DND-41 (cell line): ENCODE measurements around the gene AKT1S1.

Experiments used
- ATAC-seq: fragments of 200-7000 bp; cut with Tn5 transposase; 3 replicates; pipeline ENCODE4 v1.9.1; 2021; ENCODE audit warnings: low read depth; ENCODE audit not compliant: insufficient read depth
- DNase-seq: peaks from one replicate; pipeline ENCODE4 v3.0.0-alpha.2; 2020
- H2AFZ ChIP-seq: 2 replicates; pipeline ENCODE4 v1.6.0; 2012; ENCODE audit warnings: low read depth, low read length
- H3K27ac ChIP-seq: 2 replicates; pipeline ENCODE4 v1.5.1; 2012; ENCODE audit warnings: low read length, inconsistent platforms
- H3K27me3 ChIP-seq: fragments of 200-600 bp; sonication (generic); 2 replicates; pipeline ENCODE4 v1.6.0; 2012; ENCODE audit warnings: low read length, mild to moderate bottlenecking, inconsistent platforms; ENCODE audit not compliant: insufficient read depth, poor library complexity
- H3K36me3 ChIP-seq: 2 replicates; pipeline ENCODE4 v1.5.1; 2012; ENCODE audit warnings: low read length, inconsistent platforms; ENCODE audit not compliant: insufficient read depth
- H3K4me1 ChIP-seq: 2 replicates; pipeline ENCODE4 v1.5.1; 2012; ENCODE audit warnings: mild to moderate bottlenecking, low read length; ENCODE audit not compliant: insufficient read depth
- H3K4me2 ChIP-seq: 2 replicates; pipeline ENCODE4 v1.6.0; 2012; ENCODE audit warnings: mild to moderate bottlenecking, moderate library complexity, low read length, inconsistent platforms; ENCODE audit not compliant: insufficient read depth
- H3K4me3 ChIP-seq, 2 experiments: fragments of 200-600 bp in 1 of 2; shearing (Covaris generic) in 1 of 2; 2 replicates each; pipeline ENCODE4 v1.5.1; 2012 to 2016; ENCODE audit warnings: inconsistent platforms in 2 of 2, low read length in 2 of 2, mild to moderate bottlenecking in 2 of 2, low read depth in 1 of 2, moderate library complexity in 1 of 2
- H3K79me2 ChIP-seq: 2 replicates; pipeline ENCODE4 v1.6.0; 2012; ENCODE audit warnings: low read length, inconsistent platforms; ENCODE audit not compliant: insufficient read depth
- H3K9ac ChIP-seq: 2 replicates; pipeline ENCODE4 v1.6.0; 2012; ENCODE audit warnings: low read depth, mild to moderate bottlenecking, inconsistent platforms, low read length, moderate library complexity
- H3K9me3 ChIP-seq: 2 replicates; pipeline ENCODE4 v1.5.1; 2012; ENCODE audit warnings: low read length, moderate library complexity, mild to moderate bottlenecking, inconsistent platforms; ENCODE audit not compliant: insufficient read depth, severe bottlenecking
- H4K20me1 ChIP-seq: 2 replicates; pipeline ENCODE4 v1.6.0; 2012; ENCODE audit warnings: low read length; ENCODE audit not compliant: insufficient read depth
- EZH2 ChIP-seq: IDR thresholded peaks from 3 replicates; pipeline ENCODE4 v1.6.1; 2012; ENCODE audit warnings: borderline replicate concordance, low read depth, mild to moderate bottlenecking, moderate library complexity, low read length, inconsistent platforms; ENCODE audit not compliant: severe bottlenecking
- TF ChIP-seq, protein P1 (sequence below): IDR thresholded peaks from 2 replicates; pipeline ENCODE4 v1.5.1; 2012; ENCODE audit warnings: borderline replicate concordance, low read length, moderate library complexity, mild to moderate bottlenecking; ENCODE audit not compliant: poor library complexity, severe bottlenecking; ENCODE audit errors: extremely low read depth

AKT1S1 gene

GRCh38 chr19:49915271-49915670 lies 38.1 kb upstream of the AKT1S1 start:
- peaks cover 92% of the 10 kb centered on the region for H3K79me2 ChIP-seq
- TF ChIP-seq, protein P1, sequence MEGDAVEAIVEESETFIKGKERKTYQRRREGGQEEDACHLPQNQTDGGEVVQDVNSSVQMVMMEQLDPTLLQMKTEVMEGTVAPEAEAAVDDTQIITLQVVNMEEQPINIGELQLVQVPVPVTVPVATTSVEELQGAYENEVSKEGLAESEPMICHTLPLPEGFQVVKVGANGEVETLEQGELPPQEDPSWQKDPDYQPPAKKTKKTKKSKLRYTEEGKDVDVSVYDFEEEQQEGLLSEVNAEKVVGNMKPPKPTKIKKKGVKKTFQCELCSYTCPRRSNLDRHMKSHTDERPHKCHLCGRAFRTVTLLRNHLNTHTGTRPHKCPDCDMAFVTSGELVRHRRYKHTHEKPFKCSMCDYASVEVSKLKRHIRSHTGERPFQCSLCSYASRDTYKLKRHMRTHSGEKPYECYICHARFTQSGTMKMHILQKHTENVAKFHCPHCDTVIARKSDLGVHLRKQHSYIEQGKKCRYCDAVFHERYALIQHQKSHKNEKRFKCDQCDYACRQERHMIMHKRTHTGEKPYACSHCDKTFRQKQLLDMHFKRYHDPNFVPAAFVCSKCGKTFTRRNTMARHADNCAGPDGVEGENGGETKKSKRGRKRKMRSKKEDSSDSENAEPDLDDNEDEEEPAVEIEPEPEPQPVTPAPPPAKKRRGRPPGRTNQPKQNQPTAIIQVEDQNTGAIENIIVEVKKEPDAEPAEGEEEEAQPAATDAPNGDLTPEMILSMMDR, result peak; percentile 45
- TF ChIP-seq EZH2, result no peak
- no peak overlapping the region for H3K27ac ChIP-seq
- H3K9me3 ChIP-seq, result no peaks in the 10 kb centered on the region
- H3K4me1 ChIP-seq, result no peaks in the 10 kb centered on the region
- H3K9ac ChIP-seq, result no peak overlapping the region
- H3K4me2 ChIP-seq, result no peak overlapping the region
- no peaks in the 10 kb centered on the region for H3K27me3 ChIP-seq
- no peak for DNase-seq
- ATAC-seq, result 0 out of 3 replicates have a peak, but pooled peaks have one; percentile 39
- H4K20me1 ChIP-seq, result peaks cover 86% of the 10 kb centered on the region
- no peak overlapping the region for H2AFZ ChIP-seq
- H3K36me3 ChIP-seq, result peaks cover 90% of the 10 kb centered on the region
- H3K4me3 ChIP-seq, result no peak overlapping the region

GRCh38 chr19:49913720-49914119 lies 36.6 kb upstream of the AKT1S1 start:
- ATAC-seq (no peak), DNase-seq (no peak)
- H4K20me1 ChIP-seq, result peaks cover 89% of the 10 kb centered on the region
- H3K27ac ChIP-seq, result no peak overlapping the region
- no peaks in the 10 kb centered on the region for H3K4me1 ChIP-seq
- no peak overlapping the region for H3K9ac ChIP-seq
- peaks cover 93% of the 10 kb centered on the region for H3K79me2 ChIP-seq
- no peak overlapping the region for H3K4me3 ChIP-seq
- H3K9me3 ChIP-seq, result no peaks in the 10 kb centered on the region
- H3K4me2 ChIP-seq, result no peak overlapping the region
- H3K36me3 ChIP-seq, result peaks cover 93% of the 10 kb centered on the region
- no peak overlapping the region for H2AFZ ChIP-seq
- H3K27me3 ChIP-seq, result no peaks in the 10 kb centered on the region
- TF ChIP-seq EZH2, result no peak
- TF ChIP-seq, protein P1, result no peak

DNA sequence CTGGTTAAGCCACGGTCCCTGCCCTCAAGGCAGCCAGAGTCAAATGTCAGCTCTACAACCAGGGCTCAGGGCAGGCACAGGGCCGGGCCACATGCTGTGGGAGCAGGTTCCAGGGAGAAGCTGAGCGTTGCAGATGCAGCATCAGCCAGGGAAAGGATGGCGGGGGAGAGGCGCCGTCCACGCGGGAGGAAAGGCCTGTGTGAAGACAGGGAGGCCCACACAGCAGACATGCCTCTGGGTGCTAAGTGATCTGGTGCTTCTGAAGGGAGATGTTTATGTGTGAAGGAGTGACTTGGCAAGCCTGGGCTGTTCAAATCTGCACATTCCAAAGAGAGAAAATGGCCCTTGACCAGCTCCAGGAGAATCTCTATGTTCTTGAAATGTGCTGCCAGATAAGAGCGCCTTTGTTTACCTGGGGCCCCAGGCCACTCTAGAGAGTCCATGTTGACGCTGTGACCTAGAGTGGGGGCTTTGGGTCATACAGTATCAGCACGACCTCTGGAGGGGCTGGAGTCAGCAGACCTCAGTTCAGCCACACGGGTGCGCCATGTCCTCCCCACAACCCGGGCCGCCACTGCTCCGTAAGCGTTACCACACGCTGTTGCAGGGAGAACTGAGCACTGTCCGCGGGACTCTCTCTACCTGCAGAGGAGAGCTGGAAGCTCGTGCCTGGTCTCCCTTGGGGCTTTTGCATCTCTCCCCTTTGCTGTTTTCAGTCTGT lies 36.0 kb upstream of the AKT1S1 start:
- no peak overlapping the region for H3K4me3 ChIP-seq
- H4K20me1 ChIP-seq, result peaks cover 90% of the 10 kb centered on the region
- ATAC-seq, result no peak
- H3K36me3 ChIP-seq, result peaks cover 94% of the 10 kb centered on the region
- no peak overlapping the region for H3K9ac ChIP-seq
- peaks cover 93% of the 10 kb centered on the region for H3K79me2 ChIP-seq
- H3K4me1 ChIP-seq, result no peaks in the 10 kb centered on the region
- H3K27me3 ChIP-seq, result no peaks in the 10 kb centered on the region
- no peak overlapping the region for H2AFZ ChIP-seq
- no peaks in the 10 kb centered on the region for H3K9me3 ChIP-seq
- H3K4me2 ChIP-seq, result no peak overlapping the region
- TF ChIP-seq EZH2, result no peak
- TF ChIP-seq, protein P1, result peak; percentile 13
- no peak for DNase-seq
- no peak overlapping the region for H3K27ac ChIP-seq
